GM12864 (cell line): ENCODE data around the gene SHFL.

Source experiments
- DNase-seq: peaks from one replicate; pipeline ENCODE4 v3.0.0-alpha.2; 2011; ENCODE audit warnings: low read depth
- H3K4me3 ChIP-seq: 2 replicates; pipeline ENCODE4 v1.5.1; 2011; ENCODE audit warnings: mild to moderate bottlenecking, low read depth, low read length, control low read depth
- TF ChIP-seq, protein P1 (sequence below): IDR thresholded peaks from 2 replicates; pipeline ENCODE4 v1.5.1; 2011; ENCODE audit warnings: low read depth, mild to moderate bottlenecking, moderate library complexity, low read length, control low read depth, inconsistent platforms; ENCODE audit errors: missing control alignments

Gene SHFL

DNA sequence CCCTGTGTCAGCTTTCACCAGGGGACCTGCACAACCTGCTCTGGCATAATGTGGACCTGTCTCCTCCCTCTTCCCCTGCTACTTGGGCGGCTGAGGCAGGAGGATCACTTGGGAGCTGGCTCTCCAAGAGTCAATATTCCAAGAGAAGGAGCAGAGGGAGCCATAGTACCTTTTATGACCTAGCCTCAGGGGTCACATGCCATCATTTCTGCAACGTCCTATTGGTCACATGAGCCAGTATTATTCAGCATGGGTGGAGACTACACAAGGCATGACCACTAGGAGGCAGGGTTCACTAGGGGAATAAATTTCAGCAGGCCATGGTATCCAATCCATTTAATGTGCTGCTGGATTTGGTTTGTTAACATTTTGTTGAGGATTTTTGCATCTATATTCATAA is 12.0 kb upstream of the SHFL start:
- DNase-seq, result no peak

GRCh38 chr19:10076535-10076934 is 9.6 kb upstream of the SHFL start:
- TF ChIP-seq, protein P1, sequence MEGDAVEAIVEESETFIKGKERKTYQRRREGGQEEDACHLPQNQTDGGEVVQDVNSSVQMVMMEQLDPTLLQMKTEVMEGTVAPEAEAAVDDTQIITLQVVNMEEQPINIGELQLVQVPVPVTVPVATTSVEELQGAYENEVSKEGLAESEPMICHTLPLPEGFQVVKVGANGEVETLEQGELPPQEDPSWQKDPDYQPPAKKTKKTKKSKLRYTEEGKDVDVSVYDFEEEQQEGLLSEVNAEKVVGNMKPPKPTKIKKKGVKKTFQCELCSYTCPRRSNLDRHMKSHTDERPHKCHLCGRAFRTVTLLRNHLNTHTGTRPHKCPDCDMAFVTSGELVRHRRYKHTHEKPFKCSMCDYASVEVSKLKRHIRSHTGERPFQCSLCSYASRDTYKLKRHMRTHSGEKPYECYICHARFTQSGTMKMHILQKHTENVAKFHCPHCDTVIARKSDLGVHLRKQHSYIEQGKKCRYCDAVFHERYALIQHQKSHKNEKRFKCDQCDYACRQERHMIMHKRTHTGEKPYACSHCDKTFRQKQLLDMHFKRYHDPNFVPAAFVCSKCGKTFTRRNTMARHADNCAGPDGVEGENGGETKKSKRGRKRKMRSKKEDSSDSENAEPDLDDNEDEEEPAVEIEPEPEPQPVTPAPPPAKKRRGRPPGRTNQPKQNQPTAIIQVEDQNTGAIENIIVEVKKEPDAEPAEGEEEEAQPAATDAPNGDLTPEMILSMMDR, result no peak

More for the DNA sequence above, 12.0 kb upstream of the SHFL start:
- TF ChIP-seq, protein P1, result peak; percentile 52
- H3K4me3 ChIP-seq, result no peak overlapping the region

GRCh38 chr19:10078329-10078728 is 7.8 kb upstream of the SHFL start:
- H3K4me3 ChIP-seq, result no peak overlapping the region
- TF ChIP-seq, protein P1, result no peak
- DNase-seq, result no peak

More at GRCh38 chr19:10076535-10076934, 9.6 kb upstream of the SHFL start:
- H3K4me3 ChIP-seq, result no peak overlapping the region
- DNase-seq, result no peak

DNA sequence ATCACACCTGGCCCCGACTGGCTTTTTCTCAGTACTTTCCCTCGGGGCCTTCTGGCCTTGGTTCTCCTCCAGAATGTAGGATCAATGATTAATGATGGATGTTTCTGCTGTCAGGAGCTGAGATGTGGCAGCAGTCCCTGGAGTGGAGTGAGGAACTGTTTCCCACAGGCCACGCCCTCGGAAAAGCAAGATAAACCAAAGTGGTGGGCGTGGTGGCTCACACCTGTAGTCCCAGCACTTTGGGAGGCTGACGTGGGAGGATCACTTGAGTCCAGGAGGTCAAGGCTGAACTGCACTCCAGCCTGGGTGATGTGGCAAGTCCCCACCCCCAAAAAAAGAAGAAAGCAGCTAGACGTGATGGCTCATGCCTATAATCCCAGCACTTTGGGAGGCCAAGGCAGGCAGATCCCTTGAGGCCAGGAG is 7.1 kb upstream of the SHFL start:
- TF ChIP-seq, protein P1, result no peak
- no peak overlapping the region for H3K4me3 ChIP-seq
- DNase-seq, result no peak

GRCh38 chr19:10083911-10084310 is 2.2 kb upstream of the SHFL start:
- no peak for DNase-seq
- H3K4me3 ChIP-seq, result no peak overlapping the region
- TF ChIP-seq, protein P1, result no peak

GRCh38 chr19:10084803-10085202 is 1.3 kb upstream of the SHFL start:
- TF ChIP-seq, protein P1, result no peak
- DNase-seq, result no peak
- no peak overlapping the region for H3K4me3 ChIP-seq

DNA sequence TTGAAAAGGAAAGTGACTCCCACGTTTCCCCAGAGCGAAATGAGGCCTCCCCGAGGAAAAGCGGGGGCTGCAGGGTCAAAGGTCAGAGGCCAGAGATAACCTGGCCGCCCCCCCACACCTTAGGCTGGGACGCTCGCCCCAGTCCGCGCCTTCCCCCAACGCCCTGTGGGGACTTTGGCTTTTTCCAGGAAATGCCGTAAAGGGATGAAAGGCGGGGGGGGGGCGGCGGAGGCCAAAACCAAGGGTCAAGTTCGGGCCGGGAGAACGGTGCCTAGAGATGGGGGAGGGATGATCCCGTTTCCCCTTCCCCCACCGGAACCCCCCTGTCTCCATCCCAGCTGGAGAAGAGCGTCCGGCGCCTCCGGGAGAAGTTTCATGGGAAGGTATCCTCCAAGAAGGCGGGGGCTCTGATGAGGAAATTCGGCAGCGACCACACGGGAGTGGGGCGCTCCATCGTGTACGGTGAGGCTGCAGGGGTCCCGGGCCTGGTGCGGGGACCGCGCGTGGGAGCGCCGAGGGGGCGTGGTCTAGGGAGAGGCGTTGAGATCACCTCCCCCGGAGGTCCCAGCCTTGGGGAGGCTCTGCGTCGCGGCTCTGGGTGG is 575 bp downstream of the SHFL start:
- TF ChIP-seq, protein P1, result no peak
- peak overlapping the region; percentile 97 for H3K4me3 ChIP-seq
- no peak for DNase-seq
